Osteoblast (primary cell): Measurements from ENCODE around the gene MRAP2. TPM values are rescaled to one million over a fixed set of nuclear protein-coding genes. Genes with fewer than 3 reads are reported as not detected.
"Not testable (repeated sequence)": the region's sequence is repeated elsewhere in the genome, so short reads cannot be mapped to it uniquely, and the experiment has no call there.

Source experiments
- DNase-seq: peaks from one replicate; pipeline ENCODE4 v3.0.0; 2011; ENCODE audit warnings: low spot score, mixed read lengths; ENCODE audit not compliant: insufficient read length; ENCODE audit errors: missing footprints
- H2AFZ ChIP-seq: 2 replicates; pipeline ENCODE4 v1.6.0; 2011; ENCODE audit warnings: mild to moderate bottlenecking, low read length
- H3K27ac ChIP-seq: 2 replicates; pipeline ENCODE4 v1.5.1; 2011; ENCODE audit warnings: mild to moderate bottlenecking, low read depth, low read length, moderate library complexity
- H3K27me3 ChIP-seq: 2 replicates; pipeline ENCODE4 v1.6.0; 2012; ENCODE audit warnings: mild to moderate bottlenecking, control low read depth, inconsistent platforms, low read length, moderate library complexity; ENCODE audit not compliant: insufficient read depth
- H3K36me3 ChIP-seq: 2 replicates; pipeline ENCODE4 v1.5.1; 2011; ENCODE audit warnings: mild to moderate bottlenecking, low read length, control low read depth, moderate library complexity; ENCODE audit not compliant: insufficient read depth
- H3K4me1 ChIP-seq: 2 replicates; pipeline ENCODE4 v1.5.1; 2011; ENCODE audit warnings: mild to moderate bottlenecking, low read length, control low read depth, moderate library complexity; ENCODE audit not compliant: insufficient read depth
- H3K4me2 ChIP-seq: 2 replicates; pipeline ENCODE4 v1.6.0; 2011; ENCODE audit warnings: mild to moderate bottlenecking, low read length; ENCODE audit not compliant: insufficient read depth
- H3K4me3 ChIP-seq: fragments of 200-600 bp; sonication (generic); 3 replicates; pipeline ENCODE4 v1.5.1; 2012; ENCODE audit warnings: mild to moderate bottlenecking, low read length, inconsistent platforms; ENCODE audit not compliant: insufficient read depth
- H3K79me2 ChIP-seq: 2 replicates; pipeline ENCODE4 v1.6.0; 2012; ENCODE audit warnings: mild to moderate bottlenecking, low read length, control low read depth, inconsistent platforms; ENCODE audit not compliant: insufficient read depth
- H3K9me3 ChIP-seq: 2 replicates; pipeline ENCODE4 v1.5.1; 2011; ENCODE audit warnings: low read depth, low read length, control low read depth
- H4K20me1 ChIP-seq: 2 replicates; pipeline ENCODE4 v1.6.0; 2012; ENCODE audit warnings: mild to moderate bottlenecking, low read length, control low read depth; ENCODE audit not compliant: insufficient read depth
- CTCF ChIP-seq: IDR thresholded peaks from 2 replicates; pipeline ENCODE4 v1.5.1; 2011; ENCODE audit warnings: mild to moderate bottlenecking, low read depth, low read length, moderate library complexity; ENCODE audit errors: extremely low read depth
- total RNA-seq: library from RNA; depleted of rRNA; stranded (reverse); fragments of >200 nt; gene quantifications from 2 replicates; pipeline ENCODE4 v1.2.3, GENCODE V29; 2012

The MRAP2 gene
- total RNA-seq, 1 donor: 5.1 TPM

- Histone ChIP-seq H3K36me3 (no peaks in the 10 kb centered on the region), H4K20me1 (no peaks in the 10 kb centered on the region), H3K27me3 (no peaks in the 10 kb centered on the region), H3K79me2 (no peaks in the 10 kb centered on the region), H3K4me3 (no peak overlapping the region), H3K4me2 (no peak overlapping the region), H3K27ac (peak overlapping the region; percentile 63), H3K4me1 (no peaks in the 10 kb centered on the region), H2AFZ (no peak overlapping the region), H3K9me3 (peaks cover 2% of the 10 kb centered on the region)
- TF ChIP-seq CTCF: no peak
- peak; percentile 23 for DNase-seq
These were observed 60.2 kb downstream of the MRAP2 start for GRCh38 chr6:84093441-84094435.

GRCh38 chr6:84095156-84095555 is 61.6 kb downstream of the MRAP2 start:
- H2AFZ ChIP-seq: no peak overlapping the region
- no peaks in the 10 kb centered on the region for H3K36me3 ChIP-seq
- peaks cover 2% of the 10 kb centered on the region for H3K9me3 ChIP-seq
- DNase-seq: no peak
- no peaks in the 10 kb centered on the region for H3K79me2 ChIP-seq
- no peak overlapping the region for H3K4me3 ChIP-seq
- no peak overlapping the region for H3K4me2 ChIP-seq
- H4K20me1 ChIP-seq: no peaks in the 10 kb centered on the region
- no peak overlapping the region for H3K27ac ChIP-seq
- no peaks in the 10 kb centered on the region for H3K4me1 ChIP-seq
- no peaks in the 10 kb centered on the region for H3K27me3 ChIP-seq
- no peak for TF ChIP-seq CTCF

GRCh38 chr6:84103029-84103428 is 69.5 kb downstream of the MRAP2 start:
- Histone ChIP-seq H3K4me3 (no peak overlapping the region), H3K79me2 (no peaks in the 10 kb centered on the region), H3K4me1 (peaks cover 7% of the 10 kb centered on the region), H3K36me3 (no peaks in the 10 kb centered on the region), H3K4me2 (no peak overlapping the region), H2AFZ (no peak overlapping the region), H3K9me3 (no peaks in the 10 kb centered on the region), H3K27me3 (no peaks in the 10 kb centered on the region), H3K27ac (no peak overlapping the region), H4K20me1 (no peaks in the 10 kb centered on the region)
- TF ChIP-seq CTCF: no peak
- peak; percentile 26 for DNase-seq

- H3K36me3 ChIP-seq, H3K4me2 ChIP-seq, H3K79me2 ChIP-seq, H3K4me3 ChIP-seq, H3K27me3 ChIP-seq, H3K9me3 ChIP-seq, H3K4me1 ChIP-seq, H4K20me1 ChIP-seq: not testable (repeated sequence)
- H2AFZ ChIP-seq: peak overlapping the region; percentile 36
- peak overlapping the region; percentile 24 for H3K27ac ChIP-seq
- DNase-seq: peak; percentile 85
These were observed 71.8 kb downstream of the MRAP2 start for GRCh38 chr6:84105215-84105924.
